HepG2 (cell line): ENCODE results near the gene GGT1. TPM values are rescaled to one million over a fixed set of nuclear protein-coding genes. Genes with fewer than 3 reads are reported as not detected.
A peak's percentile ranks its signal among the peaks of the same experiment; 100 is the strongest.

Experiments
- AKNA ChIP-seq: sonication (generic); formaldehyde crosslinking; IDR thresholded peaks from 2 replicates; pipeline ENCODE4 v1.4.0; 2020; ENCODE audit warnings: missing genetic modification reagents, borderline replicate concordance
- FOXA3 ChIP-seq: IDR thresholded peaks from 2 replicates; pipeline ENCODE4 v1.6.1; 2016; ENCODE audit warnings: missing genetic modification reagents, missing compliant biosample characterization
- GATAD1 ChIP-seq: IDR thresholded peaks from 2 replicates; pipeline ENCODE4 v1.6.1; 2016; ENCODE audit warnings: missing genetic modification reagents, missing compliant biosample characterization
- KAT7 ChIP-seq: IDR thresholded peaks from 2 replicates; pipeline ENCODE4 v1.6.1; 2018; ENCODE audit warnings: borderline replicate concordance, missing compliant biosample characterization
- NR0B2 ChIP-seq: sonication (generic); formaldehyde crosslinking; IDR thresholded peaks from 2 replicates; pipeline ENCODE4 v1.4.0; 2020; ENCODE audit warnings: mild to moderate bottlenecking, missing genetic modification reagents
- RXRA ChIP-seq: sonication (generic); formaldehyde crosslinking; IDR thresholded peaks from 2 replicates; pipeline ENCODE4 v1.5.1; 2020; ENCODE audit warnings: missing genetic modification reagents
- SOX13 ChIP-seq, 3 experiments: fragments of 450-650 bp in 1 of 3; sonication (generic) in 1 of 3; formaldehyde crosslinking in 1 of 3; IDR thresholded peaks in 2 of 3; conservative IDR thresholded peaks in 1 of 3; 2 replicates each; pipeline versions ENCODE4 v1.5.0 to v1.6.1; 2016 to 2020; ENCODE audit warnings: antibody characterized with exemption in 1 of 3, mild to moderate bottlenecking in 1 of 3, missing compliant biosample characterization in 1 of 3, missing genetic modification reagents in 1 of 3, moderate library complexity in 1 of 3
- STAG1 ChIP-seq: sonication (generic); formaldehyde crosslinking; IDR thresholded peaks from 2 replicates; pipeline ENCODE4 v1.4.0; 2020; ENCODE audit warnings: missing genetic modification reagents
- ZBTB7A ChIP-seq: sonication (generic); formaldehyde crosslinking; IDR thresholded peaks from 2 replicates; pipeline ENCODE4 v1.8.0; 2022; ENCODE audit warnings: mild to moderate bottlenecking, missing genetic modification reagents
- ZFP82 ChIP-seq: sonication (generic); formaldehyde crosslinking; IDR thresholded peaks from 2 replicates; pipeline ENCODE4 v1.5.1; 2020; ENCODE audit warnings: mild to moderate bottlenecking, missing genetic modification reagents, borderline replicate concordance
- ZNF687 ChIP-seq: sonication (generic); formaldehyde crosslinking; IDR thresholded peaks from 2 replicates; pipeline ENCODE4 v1.5.1; 2020; ENCODE audit warnings: mild to moderate bottlenecking, missing genetic modification reagents, moderate library complexity
- ZNF720 ChIP-seq: sonication (generic); formaldehyde crosslinking; IDR thresholded peaks from 2 replicates; pipeline ENCODE4 v1.4.0; 2020; ENCODE audit warnings: missing genetic modification reagents
- polyA plus RNA-seq, 8 experiments: library from polyadenylated mRNA; depleted of rRNA in 3 of 8; stranded (reverse) in 7 of 8; unstranded in 1 of 8; fragments of >200 nt; fragmentation: Illumina TruSeq in 4 of 8; extraction: Trizol in 4 of 8; gene quantifications; 2 replicates each; pipeline versions ENCODE4 v1.2.1 to v1.2.3, GENCODE V29; 2011 to 2016; ENCODE audit warnings: low read depth in 4 of 8, missing spikeins in 1 of 8, mixed read lengths in 1 of 8; ENCODE audit not compliant: insufficient read depth in 1 of 8
- total RNA-seq, 5 experiments: library from RNA; depleted of rRNA; stranded (reverse); fragments of >200 nt; fragmentation: Illumina TruSeq; extraction: Trizol; gene quantifications; 2 replicates each; pipeline ENCODE4 v1.2.3, GENCODE V29; 2016; ENCODE audit warnings: low read depth in 1 of 5

Gene GGT1
- total and polyA plus RNA-seq, 2 of the 13 experiments (the other 11 are each of a cell fraction or from before 2014, with no cell fraction given), result 29.9 to 103 TPM

GRCh38 chr22:24592851-24593558 is 10.0 kb upstream of the GGT1 start, which contains the start of gene LRRC75B (continued):
- no peak for TF ChIP-seq AKNA (CRISPR knock-in tag)
- no peak for TF ChIP-seq ZNF720 (CRISPR knock-in tag)
- peak; percentile 48; the same call in 1 of the 2 replicates for TF ChIP-seq GATAD1
- TF ChIP-seq ZFP82 (CRISPR knock-in tag), result peak; percentile 93
- TF ChIP-seq SOX13 (IDR thresholded peaks at IDR 0.05), result no peak
- peak in 1 of 2 experiments; percentile 75; a peak in 2 of 4 replicates for TF ChIP-seq SOX13 (CRISPR knock-in tag; conservative IDR thresholded peaks at IDR 0.05 in 1 of 2, IDR thresholded peaks at IDR 0.05 in 1 of 2)
- no peak for TF ChIP-seq KAT7 (CRISPR knock-in tag)
- 0 out of 2 replicates have a peak, but pooled peaks have one; percentile 27 for TF ChIP-seq ZBTB7A (CRISPR knock-in tag)
- peak; percentile 14; the same call in 1 of the 2 replicates for TF ChIP-seq STAG1
- TF ChIP-seq RXRA (CRISPR knock-in tag), result peak; percentile 63
- TF ChIP-seq NR0B2 (CRISPR knock-in tag), result no peak; the same call in 1 of the 2 replicates
- TF ChIP-seq ZNF687, result peak; percentile 80
- peak; percentile 49 for TF ChIP-seq FOXA3
